COLO668 (cell line): ENCODE results near the gene ZPR1.
"Not testable (repeated sequence)": the region's sequence is repeated elsewhere in the genome, so short reads cannot be mapped to it uniquely, and the experiment has no call there.

Experiments
- DNase-seq: peaks from one replicate; lab custom pipeline; 2025; ENCODE audit not compliant: unreplicated experiment; lab: John Stamatoyannopoulos, UW

Gene ZPR1

DNA sequence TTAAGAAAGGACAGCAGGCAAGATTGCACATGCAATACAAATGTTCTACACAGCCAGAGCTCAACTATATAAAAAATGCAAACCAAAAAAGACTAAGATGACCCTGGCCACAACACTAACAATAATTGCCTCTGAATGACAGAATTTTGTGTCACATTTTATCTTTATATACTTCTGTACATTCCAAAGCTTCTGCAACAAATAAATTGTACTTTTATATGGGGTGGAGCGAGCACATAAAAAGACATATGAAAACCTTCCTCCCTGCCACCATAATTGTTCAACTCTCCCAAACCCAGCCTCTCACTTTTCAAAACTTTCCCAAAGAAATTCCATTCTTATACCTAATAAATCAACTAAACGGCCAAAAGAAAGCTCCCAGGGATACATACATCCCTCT is 25.7 kb downstream of the ZPR1 start:
- no peak for DNase-seq

- not testable (repeated sequence) for DNase-seq
Measured at GRCh38 chr11:116756044-116756443, 31.8 kb downstream of the ZPR1 start.

- no peak for DNase-seq
Measured at GRCh38 chr11:116750070-116750718, 37.6 kb downstream of the ZPR1 start.

DNA sequence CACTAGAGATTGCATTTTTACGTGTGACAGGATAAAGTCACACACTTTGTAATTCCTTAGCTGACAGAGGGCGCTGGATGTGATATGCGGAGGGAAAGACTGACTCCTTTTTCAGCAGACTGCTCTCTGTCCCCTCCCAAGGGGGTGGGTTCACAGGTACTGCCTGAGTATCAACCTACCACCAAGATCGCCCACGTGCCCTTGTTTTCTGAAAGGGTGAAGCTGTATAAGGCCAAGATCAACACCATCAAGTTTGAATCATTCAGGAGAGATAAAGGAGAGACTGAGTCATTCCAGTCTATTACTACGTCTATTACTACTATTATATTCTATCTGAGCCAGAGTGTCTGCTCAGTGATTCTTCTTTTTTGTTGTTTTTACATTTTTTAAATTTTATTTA is 45.7 kb downstream of the ZPR1 start:
- DNase-seq: no peak

DNA sequence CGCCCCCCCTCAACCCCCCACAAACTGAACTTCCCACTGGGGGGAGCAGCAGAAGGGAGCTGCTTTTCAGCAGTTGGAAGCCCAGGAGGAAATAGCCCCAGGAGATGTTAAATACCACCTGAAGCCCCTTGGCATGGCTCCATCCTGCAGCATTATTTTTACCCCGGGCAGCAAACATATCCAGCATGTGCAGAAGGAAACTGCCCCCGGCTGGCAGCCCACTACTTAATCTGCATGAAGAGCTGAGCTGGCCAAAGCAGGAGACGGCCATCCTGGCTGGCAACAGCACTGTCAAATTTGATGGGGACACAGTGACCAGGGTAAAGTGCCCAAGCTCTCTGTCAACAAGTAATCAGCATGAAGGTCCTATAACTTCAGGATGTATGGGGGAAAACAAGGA is 47.1 kb downstream of the ZPR1 start:
- no peak for DNase-seq

- DNase-seq: no peak
Measured at GRCh38 chr11:116738975-116739374, 48.8 kb downstream of the ZPR1 start.

GRCh38 chr11:116736763-116737162 is 51.1 kb downstream of the ZPR1 start:
- no peak for DNase-seq

DNA sequence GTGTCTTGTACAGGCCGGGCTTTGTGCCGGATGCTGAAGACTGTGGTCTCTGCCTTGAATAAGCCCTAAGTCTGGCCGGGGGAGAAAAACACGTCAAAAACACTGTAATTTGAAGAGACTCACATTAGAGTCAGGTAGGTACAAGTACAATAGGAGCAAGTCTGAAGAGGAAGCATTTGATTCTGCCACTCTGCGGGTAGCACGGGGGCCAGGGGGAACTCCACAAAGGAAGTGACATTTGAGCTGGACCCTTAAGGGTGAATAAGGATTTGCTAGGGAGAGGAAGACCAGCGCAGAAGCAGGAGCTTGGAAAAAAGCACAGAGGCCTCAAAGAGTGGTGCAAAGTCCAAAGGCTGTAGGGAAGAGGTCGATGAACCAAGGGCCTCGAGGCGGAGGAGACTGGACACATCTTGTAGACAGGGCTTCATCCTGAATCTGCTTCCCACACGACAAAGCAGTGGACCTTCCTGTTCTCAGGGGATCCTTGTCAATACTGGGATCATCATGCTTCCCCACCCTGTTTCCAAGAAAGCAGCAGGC is 53.8 kb downstream of the ZPR1 start:
- DNase-seq: no peak

DNA sequence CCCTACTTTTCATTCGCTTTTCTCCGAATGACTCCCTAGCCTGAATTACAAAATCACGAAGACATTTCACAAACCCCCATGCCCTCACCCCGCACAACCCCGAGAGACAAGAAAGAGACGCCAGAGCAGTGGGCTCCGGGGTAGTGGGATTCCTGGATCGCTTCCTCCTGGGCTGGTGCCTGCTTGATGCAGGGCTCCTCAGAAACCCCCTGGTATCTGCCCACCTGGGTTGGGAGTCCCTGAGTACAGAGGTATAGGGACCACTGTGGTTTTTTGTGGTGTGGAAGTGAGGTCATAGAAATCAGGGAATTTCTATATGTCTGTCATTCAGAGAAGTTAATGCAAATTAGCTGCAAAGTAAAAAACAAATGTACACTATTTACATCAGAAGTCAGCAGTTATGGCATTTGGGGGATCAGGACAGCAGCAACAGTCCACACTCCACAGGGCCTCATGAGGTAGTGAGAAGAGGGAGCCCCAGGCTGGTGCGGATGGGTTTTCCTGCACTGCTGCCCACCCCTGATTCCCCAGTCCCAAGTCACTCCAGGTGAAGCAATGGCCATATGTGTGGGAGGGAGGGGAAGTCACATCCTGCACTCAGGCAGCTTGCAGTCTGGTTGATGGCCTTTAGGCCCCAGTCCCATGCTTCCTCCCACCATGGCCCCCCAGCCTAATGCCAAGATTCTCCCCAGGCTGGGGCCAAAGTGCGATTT is 54.6 kb downstream of the ZPR1 start:
- no peak for DNase-seq

DNA sequence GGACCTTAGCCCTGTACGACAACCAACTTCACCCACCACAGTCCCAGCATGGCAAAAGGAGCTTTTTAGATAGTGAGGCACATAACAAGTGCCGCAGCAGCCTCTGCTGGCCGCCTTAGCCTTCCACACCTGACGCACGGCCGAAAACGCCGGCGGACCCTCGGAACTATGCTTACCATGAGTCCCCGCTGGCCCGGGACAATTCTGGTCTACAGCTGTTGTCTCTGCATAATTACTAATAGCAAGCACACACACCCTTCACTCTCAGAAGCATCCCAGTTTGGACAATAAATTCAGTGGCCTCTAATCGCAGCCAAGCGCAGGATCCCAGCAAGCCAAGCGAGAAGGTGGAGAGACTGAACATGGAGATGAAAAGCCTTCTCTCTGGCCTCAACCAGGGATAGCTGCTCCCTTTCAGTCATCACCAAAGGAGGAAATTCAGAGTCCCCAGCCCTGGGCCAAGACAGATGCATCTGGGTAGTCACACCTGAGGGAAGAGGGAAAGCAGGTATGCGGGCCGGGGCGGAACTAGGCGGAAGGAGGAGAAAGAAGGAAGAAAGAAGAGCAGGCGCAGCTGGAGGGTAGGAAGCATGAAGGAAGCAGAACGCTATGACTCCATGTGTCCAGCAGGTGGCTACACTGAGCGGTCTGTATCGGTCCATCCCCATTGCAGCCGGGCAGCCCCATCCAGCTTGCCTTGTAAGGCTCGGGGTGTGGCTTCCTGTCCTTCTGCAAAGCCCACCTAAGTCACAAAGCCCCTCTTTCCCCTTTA is 55.4 kb downstream of the ZPR1 start:
- peak; percentile 50 for DNase-seq

DNA sequence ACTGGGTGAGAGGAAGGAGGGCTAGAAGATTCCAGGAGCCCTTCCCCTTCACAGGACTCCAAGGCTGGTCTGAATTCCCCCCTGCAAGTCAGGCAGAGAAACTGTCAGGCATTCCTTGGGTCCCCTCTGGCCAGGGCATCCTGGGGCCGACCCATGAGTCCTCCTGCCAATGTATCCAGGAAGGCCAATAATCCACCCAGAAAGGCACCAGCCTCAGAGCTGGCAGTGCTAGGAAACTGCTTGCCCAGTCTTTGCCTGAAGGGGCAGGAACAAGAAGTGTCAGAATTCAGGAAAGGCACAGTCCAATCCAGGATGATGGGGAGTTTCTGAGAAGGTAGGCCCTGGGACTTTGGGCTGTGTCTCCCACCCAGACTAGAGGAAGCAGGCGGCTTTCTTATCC is 56.0 kb downstream of the ZPR1 start:
- DNase-seq: no peak

- DNase-seq: no peak
Measured at GRCh38 chr11:116731097-116731761, 56.6 kb downstream of the ZPR1 start.

DNA sequence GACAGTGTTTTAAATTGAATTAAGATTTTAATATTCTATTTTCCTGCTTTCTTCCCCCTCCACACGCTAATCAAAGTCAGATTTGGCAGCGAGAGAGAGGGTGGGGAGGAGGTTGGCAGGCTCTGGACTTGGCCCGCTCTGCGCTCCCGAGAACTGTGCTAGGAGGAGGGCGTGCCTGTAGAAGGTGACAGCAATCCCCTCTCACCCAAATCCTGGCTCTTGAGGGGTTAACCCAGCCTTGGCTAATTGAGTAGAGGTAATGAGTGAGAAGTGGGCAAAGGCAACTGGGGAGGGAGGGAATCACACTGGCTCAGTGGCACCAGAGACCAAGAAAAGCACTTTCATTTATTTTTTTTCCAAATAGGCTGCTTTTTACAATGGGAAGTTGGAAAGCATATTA is 57.2 kb downstream of the ZPR1 start:
- no peak for DNase-seq

DNA sequence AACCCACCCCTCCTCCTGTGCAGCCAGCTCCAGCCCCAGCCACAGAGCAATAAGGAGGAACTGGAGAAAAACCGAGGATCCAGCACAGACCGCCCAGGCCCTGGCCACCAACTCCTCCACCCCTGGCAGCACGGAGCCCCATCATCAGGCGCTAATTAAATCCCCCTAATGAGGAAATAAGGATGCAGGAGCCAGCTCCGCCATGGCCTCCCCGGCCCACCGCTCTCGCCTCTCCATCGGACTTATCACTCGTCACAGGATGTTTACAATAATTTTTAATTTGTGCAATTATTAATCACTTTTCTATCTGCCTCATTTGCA is 57.6 kb downstream of the ZPR1 start:
- DNase-seq: no peak

DNA sequence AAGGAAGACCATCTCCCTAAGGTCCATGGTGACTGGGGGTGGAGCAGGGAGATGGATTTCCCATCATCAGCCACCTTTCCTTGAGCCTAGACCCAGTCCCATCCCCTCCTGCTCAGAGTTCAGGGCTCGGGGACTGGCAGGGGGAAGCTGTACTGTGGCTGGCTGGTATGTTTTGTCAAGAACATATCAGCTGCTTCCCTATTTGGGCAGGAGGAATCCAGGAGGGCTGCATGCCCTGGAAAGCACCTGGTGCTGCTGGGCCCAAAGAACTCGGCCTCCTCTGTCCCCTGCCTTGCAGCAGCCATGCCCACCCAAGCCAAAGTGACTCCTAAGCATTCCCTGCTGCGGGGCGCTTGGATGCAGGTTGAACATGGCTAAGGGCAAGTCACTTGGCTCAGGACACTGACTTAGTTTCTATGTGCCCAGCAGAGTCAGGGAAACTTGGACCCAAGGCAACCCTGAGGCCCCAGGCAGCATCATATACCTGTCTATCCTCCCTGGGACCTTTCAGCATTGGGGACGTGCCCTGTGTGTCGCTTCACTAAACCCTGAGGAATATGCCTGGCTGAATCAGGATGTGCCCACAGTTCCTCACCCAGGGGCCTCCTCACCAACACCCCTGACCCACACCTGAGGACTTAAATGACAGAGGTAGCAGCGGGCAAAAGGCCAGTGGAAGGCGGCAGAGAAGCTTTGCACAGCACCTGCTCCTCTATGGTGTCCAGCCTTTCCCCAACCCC is 58.2 kb downstream of the ZPR1 start:
- no peak for DNase-seq

GRCh38 chr11:116727990-116728389 is 59.8 kb downstream of the ZPR1 start:
- no peak for DNase-seq

DNA sequence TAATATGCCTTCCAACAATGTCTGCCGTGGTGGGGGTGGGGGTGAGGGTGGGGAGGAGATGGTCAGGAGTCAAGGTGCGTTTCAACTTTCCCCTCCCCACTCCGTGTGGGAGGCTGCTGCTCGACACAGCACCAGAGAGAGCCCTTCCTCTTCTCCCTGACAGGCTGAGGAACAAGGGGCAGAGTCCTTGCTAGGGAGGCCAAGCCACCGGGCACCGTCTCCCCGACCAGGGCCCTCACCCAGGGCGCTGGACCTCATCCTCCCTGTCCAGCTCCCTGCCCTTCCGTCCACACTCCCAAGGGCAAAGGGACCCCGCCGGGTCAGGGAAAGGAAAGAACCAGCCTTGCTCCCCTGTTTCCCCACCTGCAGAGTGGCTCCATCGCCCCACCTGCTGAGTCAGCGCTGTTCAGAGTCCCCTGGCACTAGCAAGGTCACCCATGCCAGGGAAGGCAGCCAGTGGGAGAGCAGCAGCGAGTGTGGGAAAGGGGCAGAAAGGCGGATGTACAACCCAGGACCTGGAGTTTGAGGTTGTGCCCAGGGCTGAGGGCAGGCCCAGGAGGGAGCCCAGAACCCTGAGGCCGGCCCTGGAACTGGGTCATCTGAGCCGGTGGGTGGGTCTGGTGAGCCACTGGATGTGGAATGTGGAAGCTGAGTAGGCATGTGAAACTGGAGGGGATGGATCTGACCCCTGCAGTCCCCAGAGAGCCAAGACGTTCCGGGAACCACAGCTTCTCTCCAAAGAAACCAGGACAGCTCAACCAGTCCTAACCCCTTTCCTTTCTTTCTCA is 62.2 kb downstream of the ZPR1 start:
- DNase-seq: no peak

GRCh38 chr11:116724813-116725212 is 63.0 kb downstream of the ZPR1 start:
- DNase-seq: no peak
